Right lobe of liver (tissue), 4 donors: ENCODE measurements around the gene C4orf17.

Source experiments
- CTCF ChIP-seq, 4 donors: fragments of 200-600 bp in 3 of 4; fragments of 450-650 bp in 1 of 4; IDR thresholded peaks; one replicate each; pipeline versions ENCODE4 v1.5.1 to v1.8.0; 2016 to 2022; ENCODE audit warnings: antibody characterized with exemption in 4 of 4, mild to moderate bottlenecking in 2 of 4
- POLR2A ChIP-seq: fragments of 450-650 bp; IDR thresholded peaks from one replicate; pipeline ENCODE4 v1.6.1; 2017; ENCODE audit warnings: antibody characterized with exemption, mild to moderate bottlenecking
- donor health status: DM: no; HTN: no; CAD: no.
- donor health status: DM: no; HTN: no; CAD: no.
- donor health status: DM: no; HTN: yes; CAD: no.

DNA sequence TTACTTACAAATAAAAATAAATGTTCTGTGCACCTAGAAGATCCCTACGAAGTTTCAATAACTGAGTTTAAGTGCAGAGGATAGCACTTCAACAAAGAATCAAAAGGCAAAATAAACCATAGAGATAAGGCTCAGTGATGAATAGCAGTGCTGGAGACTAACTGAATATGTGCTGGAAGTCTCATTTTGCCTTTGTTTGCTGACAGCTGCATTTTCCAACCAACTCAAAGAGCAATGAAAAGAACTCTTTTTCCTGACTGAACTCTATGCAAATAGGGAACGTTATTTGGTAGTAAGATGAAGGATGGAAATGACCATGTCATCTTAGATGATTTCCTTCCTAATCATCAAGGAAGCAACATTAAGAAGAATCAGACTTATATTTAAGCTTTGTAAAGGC lies 42.9 kb upstream of the C4orf17 start:
- no peak for TF ChIP-seq CTCF (IDR thresholded peaks at IDR 0.05)
- TF ChIP-seq POLR2A = no peak
